Left cardiac atrium (tissue), 4 donors: ENCODE measurements around the gene RNLS. TPM values are rescaled to one million over a fixed set of nuclear protein-coding genes. Genes with fewer than 3 reads are reported as not detected.
"Not testable (repeated sequence)": the region's sequence is repeated elsewhere in the genome, so short reads cannot be mapped to it uniquely, and the experiment has no call there.

Experiments
- ATAC-seq, 2 donors: fragments of 200-7000 bp; cut with Tn5 transposase; one replicate each; pipeline ENCODE4 v1.9.1; 2020; ENCODE audit warnings: mild to moderate bottlenecking in 2 of 2, moderate library complexity in 2 of 2
- DNase-seq: peaks from one replicate; pipeline ENCODE4 v3.0.0-alpha.2; 2020
- intact Hi-C, 2 donors: fragments of 100-400 bp; cut with DNase I; formaldehyde crosslinking; loops; one replicate each; pipeline versions ENCODE4 v1.14.1 to v1.15.1; 2022 to 2023
- total RNA-seq, 2 donors: library from RNA; stranded (reverse); fragmentation: NEBNext Ultra II Directional; extraction: Animal tissue kit (Norgen Biotek cat#: 25700); gene quantifications; one replicate each; pipeline ENCODE4 v1.2.1, GENCODE V29; 2021
- donor health status: DM: no; HTN: yes; CAD: no.
- donor health status: DM: no; HTN: yes; CAD: no; lungs with severe emphysema.
- donor health status: DM: yes; HTN: yes; CAD: no.
- donor health status: Dilated cardiomyopathy.

The RNLS gene
- total RNA-seq, 2 donors from 2014 or later, result 10.0 to 13.6 TPM

DNA sequence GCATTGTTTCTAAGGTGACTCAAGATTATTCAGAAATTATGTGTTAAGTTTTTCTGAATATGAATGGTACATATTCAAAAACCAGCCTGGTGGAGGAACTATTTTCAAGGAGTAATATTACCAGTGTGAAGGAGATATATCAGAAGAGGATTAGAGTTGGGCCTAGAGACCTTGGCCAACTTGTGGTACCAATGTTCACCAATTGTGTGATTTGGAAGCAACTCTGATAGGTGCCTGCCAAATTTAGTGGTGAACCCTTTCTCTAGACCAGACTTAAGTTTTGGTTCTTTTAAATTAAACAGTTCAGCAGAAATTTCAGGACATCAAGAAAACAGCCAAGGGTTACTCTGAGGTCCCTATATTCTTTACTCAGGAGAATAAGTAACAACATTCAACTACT lies 88.6 kb downstream of the RNLS start:
- ATAC-seq, result no peak
- DNase-seq, result no peak
- intact Hi-C loops, result no loop called here

DNA sequence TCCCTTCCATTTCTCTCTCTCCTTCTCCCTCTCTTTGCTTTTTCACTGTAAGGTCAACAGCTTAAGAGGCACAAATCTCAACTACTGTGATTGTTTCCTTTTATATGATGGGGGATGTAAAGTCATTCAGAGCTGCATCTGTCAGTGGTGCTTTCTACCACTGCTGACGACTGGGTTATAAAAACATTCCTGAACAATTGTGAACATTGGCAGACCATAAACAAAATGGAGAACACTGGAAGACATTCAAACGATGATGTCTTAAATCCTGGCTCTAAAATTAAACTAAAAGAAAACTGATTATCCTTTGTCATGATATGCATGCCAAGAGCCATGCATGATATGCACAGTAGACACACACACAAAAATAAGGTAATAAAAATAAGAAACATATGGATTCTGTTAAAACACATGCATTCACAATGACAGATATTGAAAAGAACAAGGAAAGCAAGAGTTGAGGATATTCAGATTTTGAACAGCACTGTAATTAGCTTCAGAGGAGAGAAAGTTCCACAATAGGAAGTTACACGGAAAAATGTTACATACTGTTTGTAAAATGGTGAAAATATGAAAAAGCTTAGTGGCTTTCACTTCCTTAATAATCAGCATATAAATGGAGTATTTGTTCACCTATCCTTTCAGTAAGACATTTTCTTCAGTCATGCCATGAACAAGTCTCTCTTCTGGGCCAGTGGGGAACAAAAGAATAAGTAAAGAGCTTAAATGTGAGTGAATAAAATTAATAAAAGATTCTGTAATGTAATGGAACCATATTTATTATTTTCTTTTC lies 89.2 kb downstream of the RNLS start:
- ATAC-seq (no peak), DNase-seq (no peak)
- intact Hi-C loops, result no loop called here

DNA sequence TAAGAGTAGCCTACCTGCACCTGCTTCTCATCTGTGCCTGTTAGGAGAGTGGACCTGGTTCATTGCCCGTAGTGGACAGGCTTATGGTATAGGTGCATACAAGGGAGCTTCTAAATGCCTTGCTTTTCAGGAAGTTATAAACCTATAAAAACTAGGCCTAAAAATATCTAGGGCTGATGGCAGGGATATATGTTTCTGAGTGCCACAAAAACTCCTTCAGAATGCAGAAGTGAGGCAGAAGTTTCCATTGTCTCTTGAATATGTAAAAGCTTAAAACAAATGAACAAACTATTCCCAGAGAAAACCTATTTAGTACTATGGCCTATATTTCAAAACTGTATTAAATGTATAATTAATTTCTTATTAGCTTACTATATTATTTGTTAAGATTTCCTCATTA lies 91.8 kb downstream of the RNLS start:
- intact Hi-C loops, result no loop called here
- no peak for DNase-seq
- no peak for ATAC-seq

DNA sequence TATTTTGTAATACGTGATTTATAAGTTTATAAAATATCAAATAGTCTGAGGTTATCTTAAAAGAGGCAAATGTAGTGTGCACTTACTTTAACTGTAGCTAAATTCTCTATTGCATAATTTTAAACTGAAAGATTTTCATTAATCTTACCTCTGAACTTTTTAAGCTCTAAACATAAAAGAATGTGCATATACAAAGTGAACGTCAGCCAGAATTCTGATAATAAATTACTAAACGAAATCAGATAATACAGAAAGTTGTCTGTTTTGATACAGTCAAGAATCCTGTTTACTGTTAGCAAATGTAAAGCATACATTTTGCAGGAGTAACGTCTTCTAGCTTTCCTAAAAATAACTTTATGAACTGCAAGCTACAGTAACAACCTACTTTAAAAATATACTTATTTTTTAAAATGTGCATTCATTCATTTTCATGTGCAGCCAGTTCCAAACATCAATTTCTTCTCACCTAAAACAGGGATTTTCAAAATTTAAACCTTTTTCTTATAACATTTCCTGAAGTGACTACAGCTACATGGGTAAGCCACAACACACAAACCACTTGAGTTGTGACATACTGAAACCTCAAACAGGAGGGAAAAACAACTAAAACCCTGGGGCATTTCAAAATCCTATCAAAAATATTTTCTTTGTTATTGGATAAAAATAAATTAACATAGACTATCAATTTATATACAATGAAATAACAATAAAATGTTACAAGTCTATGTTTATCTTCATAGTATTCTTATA lies 92.7 kb downstream of the RNLS start:
- DNase-seq (no peak), ATAC-seq (no peak)
- intact Hi-C loops, result no loop called here

DNA sequence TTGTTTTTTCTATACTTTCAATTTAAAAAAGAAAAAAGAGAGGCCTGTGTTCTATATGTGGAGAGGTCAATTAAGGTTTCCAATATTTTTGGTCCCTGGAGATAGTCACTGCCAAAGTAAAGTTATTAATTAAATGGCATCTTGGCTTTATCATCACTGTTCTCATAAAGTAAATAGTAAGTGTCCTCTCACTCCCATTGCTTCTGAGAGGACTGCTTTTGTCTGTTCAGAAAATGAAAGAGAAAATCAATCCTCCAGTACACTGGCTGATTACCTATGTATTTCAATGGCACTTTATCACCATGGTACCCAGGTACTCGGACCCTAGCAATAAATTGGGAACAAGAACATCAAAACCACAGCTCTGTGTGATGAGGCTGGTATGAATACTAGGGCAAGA lies 94.0 kb downstream of the RNLS start:
- intact Hi-C loops, result no loop called here

DNA sequence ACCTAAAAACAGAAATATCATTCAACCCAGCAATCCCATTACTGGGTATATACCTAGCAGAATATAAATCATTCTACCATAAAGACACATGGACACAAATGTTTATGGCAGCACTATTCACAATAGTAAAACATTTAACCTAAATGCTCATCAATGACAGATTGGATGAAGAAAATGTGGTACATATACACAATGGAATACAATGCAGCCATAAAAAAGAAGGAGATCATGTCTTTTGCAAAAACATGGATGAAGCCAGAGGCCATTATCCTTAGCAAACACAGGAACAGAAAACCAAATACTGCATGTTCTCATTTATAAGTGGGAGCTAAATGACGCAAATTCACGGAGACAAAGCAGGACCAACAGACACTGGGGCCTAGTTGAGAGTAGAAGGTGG lies 96.3 kb downstream of the RNLS start:
- DNase-seq, intact Hi-C loops, ATAC-seq: not testable (repeated sequence)

More for the DNA sequence above, 94.0 kb downstream of the RNLS start:
- ATAC-seq (no peak), DNase-seq (no peak)

DNA sequence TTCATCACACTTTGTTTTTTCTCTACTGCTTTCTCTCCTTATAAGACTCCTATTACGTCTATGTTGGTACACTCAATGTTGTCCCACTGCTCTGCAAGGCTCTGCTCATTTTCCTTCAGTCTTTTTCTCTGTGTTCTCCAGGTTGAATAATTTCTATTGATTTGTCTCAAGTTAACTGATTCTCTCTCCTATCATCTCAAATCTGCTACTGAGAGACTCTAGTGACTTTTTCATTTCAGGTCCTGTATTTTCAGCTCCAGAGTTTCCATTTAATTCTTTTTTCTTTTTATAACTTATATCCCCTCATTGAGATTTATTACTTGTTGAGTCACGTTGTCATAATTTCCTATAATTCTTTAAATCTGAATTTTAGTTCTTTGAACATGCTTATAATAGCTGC lies 100.9 kb downstream of the RNLS start:
- intact Hi-C loops, result no loop called here
- ATAC-seq (no peak), DNase-seq (no peak)

DNA sequence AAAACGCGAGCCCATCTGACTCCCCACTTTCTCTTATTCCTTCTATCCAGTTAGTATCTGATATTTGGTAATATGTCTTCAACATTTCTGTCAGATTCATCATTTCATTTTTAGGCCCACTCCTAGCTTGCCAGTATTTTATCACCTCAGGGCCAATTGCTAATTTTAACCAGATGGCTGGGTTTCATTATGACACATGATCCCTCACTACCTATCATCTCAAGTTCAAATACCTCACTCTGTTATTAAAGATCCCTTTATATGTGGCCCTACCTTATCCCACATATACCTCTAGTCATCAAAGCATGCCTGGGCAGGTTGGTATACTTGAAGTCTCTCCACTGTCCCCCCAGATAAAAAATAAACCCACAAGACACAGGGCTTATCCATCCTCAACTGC lies 104.9 kb downstream of the RNLS start:
- DNase-seq, result no peak
- ATAC-seq, result peak in 1 of 2 donors; percentile 30
- intact Hi-C loops, result no loop called here

DNA sequence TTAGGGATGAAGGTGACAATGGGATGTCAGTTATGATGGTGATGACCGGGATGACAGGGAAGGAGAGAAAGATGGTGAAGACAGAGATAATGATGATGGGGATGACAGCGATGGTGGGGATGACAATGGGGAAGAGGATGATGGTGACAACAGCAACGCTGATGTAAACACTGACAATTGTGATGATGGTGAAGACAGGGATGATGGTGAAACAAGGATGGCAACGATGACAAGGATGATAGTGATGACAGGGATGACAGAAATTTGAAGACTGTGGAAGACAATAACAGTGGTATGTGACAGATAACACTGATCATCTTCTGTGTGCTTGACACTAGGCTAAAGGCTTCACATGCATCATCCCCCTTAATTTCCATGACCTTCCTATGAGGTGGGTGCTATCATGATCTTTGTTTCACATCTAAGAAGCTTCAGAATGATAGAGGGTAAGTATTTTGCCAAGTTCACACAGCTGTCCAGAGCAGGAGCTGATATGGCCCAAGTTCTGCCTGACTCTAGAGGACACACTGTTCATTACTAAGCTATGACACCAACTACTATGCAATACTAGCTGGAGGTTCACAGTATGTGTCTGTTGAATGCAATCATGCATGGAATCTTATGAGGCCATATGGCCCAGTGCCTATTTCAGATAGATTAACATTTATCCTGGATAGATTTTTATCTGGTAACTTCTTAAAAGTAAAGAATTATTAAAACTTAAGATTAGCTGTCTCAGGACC lies 105.6 kb downstream of the RNLS start:
- intact Hi-C loops, result no loop called here
- DNase-seq (no peak), ATAC-seq (peak in 1 of 2 donors; percentile 48)

DNA sequence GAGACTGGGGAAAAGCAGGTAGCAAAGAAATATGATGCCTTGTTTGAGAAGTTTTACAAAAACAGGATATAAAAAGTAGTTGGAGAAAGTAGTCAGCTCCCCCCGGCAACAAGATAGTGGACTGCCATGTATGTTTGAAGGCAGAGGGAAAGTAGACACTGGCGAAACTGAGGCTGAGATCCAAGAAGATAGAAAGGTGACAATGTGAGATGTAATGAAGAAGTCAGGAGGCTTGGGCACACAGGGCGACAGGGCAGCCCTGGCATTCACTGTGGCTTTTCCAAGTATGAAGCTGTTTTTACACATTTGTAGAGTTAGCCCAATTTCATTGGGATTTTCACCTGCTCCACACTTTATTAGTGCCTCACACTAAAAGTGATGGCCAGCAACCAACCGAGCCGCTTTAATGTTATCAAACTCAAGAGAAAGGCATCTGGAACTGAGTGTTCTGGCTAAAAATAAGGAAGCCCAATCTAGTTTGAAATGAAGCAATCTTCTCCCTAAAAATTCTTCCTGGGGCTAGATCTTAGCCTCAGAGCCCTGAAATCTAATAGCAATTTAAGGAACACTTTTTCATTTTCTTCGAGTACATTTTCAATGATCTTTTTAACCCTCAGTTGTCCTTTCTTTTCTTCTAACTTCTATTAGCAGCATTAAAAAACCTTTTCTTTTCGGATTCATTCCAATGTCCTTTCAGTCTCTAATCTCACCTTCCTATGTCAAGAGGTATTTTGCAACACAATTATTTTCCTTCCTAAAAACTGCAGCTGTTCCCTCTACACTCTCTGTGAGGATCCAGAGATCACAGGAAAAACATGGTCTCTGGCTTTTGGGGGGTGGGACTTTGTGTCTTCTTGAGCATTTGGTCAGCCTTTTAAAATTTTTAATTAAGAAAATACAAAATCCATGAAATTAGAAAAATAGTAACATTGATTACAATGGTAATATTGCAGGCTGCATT lies 108.0 kb downstream of the RNLS start:
- intact Hi-C loops, result no loop called here
- ATAC-seq (peak; percentile 75), DNase-seq (peak; percentile 24)

DNA sequence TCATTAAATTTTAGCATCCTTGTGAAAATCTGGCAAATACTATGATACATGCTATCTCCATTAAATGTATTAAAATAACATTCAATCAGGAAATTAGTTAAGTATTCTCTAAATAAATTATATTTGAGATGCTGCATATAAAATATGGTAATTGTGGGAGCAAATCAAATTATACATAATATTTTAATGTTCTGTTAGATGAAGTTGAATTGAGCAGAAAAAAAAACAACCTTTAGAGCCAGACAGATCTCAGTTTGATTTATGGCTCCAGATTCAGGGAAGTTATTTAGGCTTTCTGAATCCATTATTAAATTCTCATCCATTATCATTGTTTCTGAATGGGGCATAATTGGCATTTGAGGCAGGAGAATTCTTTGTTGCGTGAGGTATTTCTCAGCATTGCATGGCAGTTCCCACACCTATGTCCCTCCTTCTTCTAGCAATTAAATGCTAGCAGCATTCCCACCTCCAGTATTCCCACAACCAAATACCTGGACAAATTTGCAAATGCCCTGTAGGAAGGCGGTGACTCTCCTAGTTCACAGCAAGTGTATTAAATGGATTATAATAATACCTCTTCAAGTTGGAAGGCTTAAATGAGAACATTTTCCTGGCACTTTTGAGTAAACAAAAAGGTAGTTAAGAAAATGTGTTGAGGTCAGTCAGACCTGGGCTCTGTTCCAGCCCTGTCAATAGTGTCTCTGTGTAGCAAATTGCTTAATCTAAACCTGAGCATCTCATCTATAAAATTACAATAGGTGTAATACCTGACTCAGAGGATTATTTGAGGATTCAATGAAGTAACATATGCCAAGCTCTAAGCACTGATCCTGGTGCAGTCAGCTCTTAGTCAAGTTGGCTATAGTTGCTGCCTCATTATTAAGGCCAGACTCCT lies 108.9 kb downstream of the RNLS start:
- ATAC-seq, result peak; percentile 27 to 78
- DNase-seq, result no peak
- intact Hi-C loops, result no loop called here

DNA sequence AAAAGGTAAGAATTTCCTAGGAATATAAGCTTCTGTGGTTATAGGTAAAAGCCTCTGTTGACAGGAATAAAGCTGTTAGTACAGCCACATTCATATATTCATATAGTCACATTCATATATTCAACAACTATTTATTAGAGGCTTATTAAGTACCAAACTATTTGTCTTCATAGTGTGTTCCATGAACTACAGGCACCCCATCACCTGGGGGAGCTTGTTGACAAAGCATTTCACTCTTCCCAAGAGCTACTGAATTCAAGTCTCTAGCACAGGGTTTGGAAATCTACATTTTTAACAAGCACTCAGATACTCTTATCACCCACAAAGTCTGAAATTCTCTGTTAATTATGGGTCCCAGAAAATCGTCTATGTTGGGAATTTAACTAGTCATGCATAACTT lies 110.6 kb downstream of the RNLS start:
- no peak for ATAC-seq
- no peak for DNase-seq
- intact Hi-C loops, result no loop called here

DNA sequence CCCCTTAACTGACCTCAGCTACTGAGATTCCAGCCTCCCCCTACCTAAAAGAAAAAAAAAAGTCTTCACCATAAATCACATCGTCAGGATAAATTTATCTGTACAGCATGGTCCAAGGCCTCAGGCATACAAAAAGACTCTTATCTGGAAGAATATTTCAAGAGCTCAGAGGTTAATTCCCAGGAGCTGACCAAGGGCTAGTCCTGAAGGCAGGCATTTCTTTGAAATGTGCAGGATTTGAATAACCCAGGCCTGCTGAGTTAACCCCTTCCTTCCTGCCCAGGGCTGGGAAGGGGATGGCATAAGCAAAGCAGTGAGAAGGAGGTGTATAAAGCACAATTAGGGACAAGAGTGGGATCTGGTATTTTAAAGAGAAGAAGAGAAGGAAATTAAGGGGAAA lies 111.2 kb downstream of the RNLS start:
- DNase-seq, result no peak
- ATAC-seq, result no peak
- intact Hi-C loops, result no loop called here

DNA sequence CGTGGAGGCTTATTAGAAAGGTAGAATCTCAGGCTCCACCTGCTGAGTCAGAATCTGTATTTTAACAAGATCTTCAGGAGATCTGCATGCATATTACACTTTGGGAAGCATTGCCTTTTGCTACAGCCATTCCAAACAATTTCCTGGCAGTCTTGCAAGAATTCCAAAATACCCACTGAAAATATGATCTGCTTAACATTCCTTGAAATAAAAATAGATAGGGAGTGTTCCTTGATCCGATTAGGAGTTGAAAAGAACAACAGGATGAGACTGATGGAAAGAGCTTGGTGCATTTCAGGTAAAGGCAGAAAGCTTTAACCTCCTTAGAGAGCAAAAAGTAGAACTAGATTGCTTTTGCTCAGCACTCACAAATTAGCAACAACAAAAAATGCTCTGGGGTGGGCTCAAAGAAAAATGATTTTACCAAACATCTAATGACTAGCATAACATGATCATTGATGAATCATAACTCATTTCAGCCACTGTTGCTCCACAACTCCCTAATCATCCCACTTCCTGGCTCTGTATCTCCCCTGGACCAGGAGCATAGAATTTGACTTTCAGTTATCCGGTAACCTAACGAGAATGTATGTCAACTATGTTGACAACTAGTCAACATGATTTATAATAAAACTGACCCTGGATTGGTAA lies 115.2 kb downstream of the RNLS start:
- no peak for DNase-seq
- ATAC-seq, result peak in 1 of 2 donors; percentile 71
- intact Hi-C loops, result no loop called here

DNA sequence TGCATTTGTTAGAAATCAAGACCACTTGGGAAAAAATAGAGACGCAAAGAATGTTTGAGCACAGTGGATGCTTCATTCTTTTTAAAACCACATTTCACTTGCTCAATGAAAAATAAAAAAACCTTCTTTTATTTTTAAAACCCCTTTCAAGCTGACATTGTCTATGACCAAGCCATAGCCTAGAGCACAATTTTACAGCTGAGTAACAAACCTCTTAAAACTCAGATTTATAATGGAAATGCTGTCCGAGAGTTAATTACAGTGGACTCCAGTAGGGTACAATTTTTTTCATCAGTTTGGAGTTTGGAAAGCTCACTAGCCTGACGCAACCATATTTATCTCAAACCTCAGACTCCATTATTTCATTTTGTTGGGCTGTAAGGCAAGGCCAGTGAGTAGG lies 116.3 kb downstream of the RNLS start:
- DNase-seq, result no peak
- intact Hi-C loops, result no loop called here
- no peak for ATAC-seq

DNA sequence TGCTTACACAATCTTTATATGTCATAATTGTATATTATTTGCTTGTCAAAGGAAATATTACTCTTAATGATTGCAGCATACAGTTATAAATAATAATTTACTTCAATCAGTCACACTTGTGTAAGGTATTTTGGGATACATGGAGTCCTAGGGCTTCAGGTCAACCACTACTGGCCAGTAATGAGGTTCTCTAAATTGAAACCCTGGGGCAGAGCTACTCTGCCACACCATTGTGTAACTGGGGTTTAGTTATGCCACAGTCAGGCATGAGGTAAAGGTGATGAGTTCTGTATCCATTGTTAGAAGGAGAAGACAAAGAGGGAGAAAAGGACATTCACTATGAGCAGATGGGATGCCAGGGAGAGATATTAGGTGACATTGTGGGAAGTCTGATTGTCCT lies 117.4 kb downstream of the RNLS start:
- intact Hi-C loops, result no loop called here
- no peak for ATAC-seq
- no peak for DNase-seq

DNA sequence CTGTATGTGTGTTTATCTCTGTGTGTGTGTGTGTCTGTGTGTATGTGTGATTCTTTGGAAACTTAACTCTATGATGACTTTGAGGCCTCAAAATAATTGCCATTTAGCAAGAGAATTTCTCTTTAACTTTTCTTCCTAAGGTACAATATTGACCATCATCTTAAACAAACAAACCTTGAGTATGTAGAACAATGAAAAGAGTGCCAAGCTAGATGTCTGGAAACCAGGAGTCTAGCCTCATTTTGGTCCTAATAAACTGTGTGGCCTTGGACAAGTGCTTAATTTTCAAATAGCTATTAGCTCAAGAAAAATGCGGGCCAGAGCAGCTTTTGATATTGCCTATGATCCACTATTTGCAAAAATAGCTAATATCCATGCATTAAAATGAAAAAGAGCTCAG lies 119.3 kb downstream of the RNLS start:
- ATAC-seq (no peak), DNase-seq (no peak)
- intact Hi-C loops, result no loop called here

DNA sequence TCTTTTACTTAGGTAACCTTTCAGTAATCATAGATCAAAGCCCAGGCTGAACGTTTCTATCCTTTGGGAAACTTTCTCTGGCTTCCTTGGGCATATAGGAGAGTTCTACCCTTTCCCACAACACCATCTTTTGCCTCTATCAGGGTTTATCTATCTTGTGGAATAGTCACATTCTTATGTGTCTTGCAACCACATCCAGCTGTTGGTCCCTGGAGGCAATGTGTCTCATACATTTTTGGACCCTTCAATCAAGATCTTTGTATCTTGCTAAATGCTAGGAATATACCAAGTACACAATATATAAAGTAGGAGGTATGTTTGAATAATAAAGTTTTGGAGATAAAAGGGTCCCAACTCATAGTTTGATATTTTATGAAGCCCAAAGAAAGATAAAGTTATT lies 121.7 kb downstream of the RNLS start:
- no peak for ATAC-seq
- DNase-seq, result no peak
- intact Hi-C loops, result no loop called here
